Heart left ventricle (tissue), 13 donors: Measurements from ENCODE around the gene ZFYVE26.

ENCODE experiments used
- CTCF ChIP-seq, 12 donors: fragments of 200-600 bp; sonication (generic) in 4 of 12; IDR thresholded peaks; one replicate each; pipeline versions ENCODE4 v1.5.0 to v1.8.0; 2018 to 2022; ENCODE audit warnings: antibody characterized with exemption in 12 of 12, mild to moderate bottlenecking in 5 of 12
- POLR2A ChIP-seq, 2 donors: fragments of 450-650 bp; IDR thresholded peaks; one replicate each; pipeline ENCODE4 v1.6.1; 2017; ENCODE audit warnings: antibody characterized with exemption in 2 of 2, mild to moderate bottlenecking in 2 of 2, moderate library complexity in 2 of 2
- donor health status: ischemic (EF 13 %, LVEDD 7.1; RV severe dilation, severe dysfunction).
- donor health status: DM: no; HTN: yes; CAD: no.
- donor health status: DM: no; HTN: no; CAD: no.
- donor health status: ischemic (EF 25% LVEDD 6.9; RV normal size, moderate dysfunction).
- donor health status: ischemic (EF 25% LVEDD 5.7; RV mildly dilated, moderate dysfunction).
- donor health status: ischemic (EF 35%, LVEDD 5.7; RV mildly dilated, moderate dysfunction).
- donor health status: nonischemic (EF 11% LVEDD 7.7; RV severe dilation, severe dysfunction).
- donor health status: DM: yes; HTN: yes; CAD: no.
- donor health status: PGD.
- donor health status: ischemic (EF 29% LVEDD 5.4; RV normal size, mild dysfunction).
- donor health status: nonischemic (EF 23%, LVEDD 6.1; RV moderate dilation, normal function).

GRCh38 chr14:67762051-67762450, 54.3 kb downstream of the ZFYVE26 start:
- TF ChIP-seq CTCF (IDR thresholded peaks at IDR 0.05) (no peak), POLR2A (IDR thresholded peaks at IDR 0.05) (no peak)
